ENCODE data around the gene CTNNBL1. TPM values are rescaled to one million over a fixed set of nuclear protein-coding genes. Genes with fewer than 3 reads are reported as not detected.
A peak's percentile ranks its signal among the peaks of the same experiment; 100 is the strongest.

The CTNNBL1 gene
- total RNA-seq, 4 donors from 2014 or later, result 40.4 to 54.3 (median 44.7) TPM

- H3K27me3 ChIP-seq, result peaks cover 0 to 42% (median 0%) of the 10 kb centered on the region in 4 donors
- TF ChIP-seq EP300 (IDR thresholded peaks at IDR 0.05), result no peak
- no peak for TF ChIP-seq POLR2AphosphoS5 (IDR thresholded peaks at IDR 0.05)
- intact Hi-C loops (cut with DNase I), result no loop called here
- WGBS, result 21% methylated on average over 5 of the region's 5 CpGs
- H3K27ac ChIP-seq (replicated peaks in 1 of 4), result peak overlapping the region in 2 of 4 donors; percentile 67 to 69
- no peak for DNase-seq (ENCODE audit: extremely low spot score)
- peak overlapping the region in 2 of 4 donors; percentile 40 to 49 for H3K4me3 ChIP-seq
- H3K9me3 ChIP-seq, result no peaks in the 10 kb centered on the region
- no peaks in the 10 kb centered on the region for H3K36me3 ChIP-seq
- peaks cover 15 to 48% (median 45%) of the 10 kb centered on the region in 4 donors for H3K4me1 ChIP-seq
Observed at GRCh38 chr20:37914367-37914671, 220.5 kb downstream of the CTNNBL1 start.

GRCh38 chr20:37914672-37915433 lies 221.0 kb downstream of the CTNNBL1 start:
- H3K36me3 ChIP-seq, result no peaks in the 10 kb centered on the region
- peaks cover 15 to 48% (median 45%) of the 10 kb centered on the region in 4 donors for H3K4me1 ChIP-seq
- TF ChIP-seq POLR2A (IDR thresholded peaks at IDR 0.05; ENCODE audit: low read depth) (no peak), CTCF (IDR thresholded peaks at IDR 0.05) (no peak), POLR2AphosphoS5 (IDR thresholded peaks at IDR 0.05) (no peak), EP300 (IDR thresholded peaks at IDR 0.05) (no peak)
- intact Hi-C loops (cut with DNase I), result no loop called here
- 8% methylated on average over 21 of the region's 34 CpGs for WGBS
- H3K9me3 ChIP-seq, result no peaks in the 10 kb centered on the region
- H3K4me3 ChIP-seq, result peak overlapping the region; percentile 39 to 49 (median 42)
- no peak for DNase-seq (ENCODE audit: extremely low spot score)
- H3K27me3 ChIP-seq, result peaks cover 0 to 42% (median 0%) of the 10 kb centered on the region in 4 donors
- peak overlapping the region; percentile 36 to 69 (median 56) for H3K27ac ChIP-seq (replicated peaks in 1 of 4)

GRCh38 chr20:37915434-37915787 lies 221.6 kb downstream of the CTNNBL1 start:
- Histone ChIP-seq H3K4me3 (peak overlapping the region in 3 of 4 donors; percentile 39 to 49 (median 40)), H3K27ac (replicated peaks in 1 of 4) (peak overlapping the region; percentile 36 to 69 (median 56)), H3K9me3 (no peaks in the 10 kb centered on the region), H3K4me1 (peaks cover 15 to 48% (median 45%) of the 10 kb centered on the region in 4 donors), H3K27me3 (peaks cover 0 to 42% (median 0%) of the 10 kb centered on the region in 4 donors), H3K36me3 (no peaks in the 10 kb centered on the region)
- WGBS, result 54% methylated on average over 6 of the region's 10 CpGs
- DNase-seq (ENCODE audit: extremely low spot score), result no peak
- TF ChIP-seq POLR2A (IDR thresholded peaks at IDR 0.05; ENCODE audit: low read depth) (no peak), EP300 (IDR thresholded peaks at IDR 0.05) (no peak), POLR2AphosphoS5 (IDR thresholded peaks at IDR 0.05) (no peak), CTCF (IDR thresholded peaks at IDR 0.05) (no peak)
- intact Hi-C loops (cut with DNase I), result no loop called here

- Histone ChIP-seq H3K4me3 (peak overlapping the region in 1 of 4 donors; percentile 40), H3K27me3 (peaks cover 0 to 42% (median 0%) of the 10 kb centered on the region in 4 donors), H3K36me3 (no peaks in the 10 kb centered on the region), H3K27ac (replicated peaks in 1 of 4) (peak overlapping the region in 3 of 4 donors; percentile 20 to 69 (median 67)), H3K9me3 (no peaks in the 10 kb centered on the region), H3K4me1 (peaks cover 15 to 48% (median 45%) of the 10 kb centered on the region in 4 donors)
- intact Hi-C loops (cut with DNase I), result no loop called here
- TF ChIP-seq POLR2AphosphoS5 (IDR thresholded peaks at IDR 0.05) (no peak), POLR2A (IDR thresholded peaks at IDR 0.05; ENCODE audit: low read depth) (no peak), CTCF (IDR thresholded peaks at IDR 0.05) (peak in 1 of 3 experiments; percentile 8)
- WGBS, result 20% methylated on average over 20 of the region's 21 CpGs
- no peak for DNase-seq (ENCODE audit: extremely low spot score)
Observed at GRCh38 chr20:37915800-37916570, 222.2 kb downstream of the CTNNBL1 start.

GRCh38 chr20:37917461-37917860 lies 223.6 kb downstream of the CTNNBL1 start:
- WGBS, result 84% methylated on average over 7 of the region's 12 CpGs
- intact Hi-C loops (cut with DNase I), result no loop called here
- peaks cover 15 to 34% (median 32%) of the 10 kb centered on the region in 4 donors for H3K4me1 ChIP-seq
- H3K36me3 ChIP-seq, result no peaks in the 10 kb centered on the region
- H3K27ac ChIP-seq (replicated peaks in 1 of 4), result no peak overlapping the region
- no peaks in the 10 kb centered on the region for H3K9me3 ChIP-seq
- no peak for DNase-seq (ENCODE audit: extremely low spot score)
- TF ChIP-seq EP300 (IDR thresholded peaks at IDR 0.05), result no peak
- TF ChIP-seq POLR2AphosphoS5 (IDR thresholded peaks at IDR 0.05), result no peak
- no peak for TF ChIP-seq CTCF (IDR thresholded peaks at IDR 0.05)
- TF ChIP-seq POLR2A (IDR thresholded peaks at IDR 0.05; ENCODE audit: low read depth), result no peak
- peaks cover 0 to 39% (median 0%) of the 10 kb centered on the region in 4 donors for H3K27me3 ChIP-seq
- no peak overlapping the region for H3K4me3 ChIP-seq

All from esophagus muscularis mucosa (tissue), 4 donors.